Right lobe of liver (tissue), 4 donors: Measurements from ENCODE around the gene DOCK10.

ENCODE experiments used
- POLR2A ChIP-seq: fragments of 450-650 bp; IDR thresholded peaks from one replicate; pipeline ENCODE4 v1.6.1; 2017; ENCODE audit warnings: antibody characterized with exemption, mild to moderate bottlenecking
- TF ChIP-seq, protein P1 (sequence below), 4 donors: fragments of 200-600 bp in 3 of 4; fragments of 450-650 bp in 1 of 4; IDR thresholded peaks; one replicate each; pipeline versions ENCODE4 v1.5.1 to v1.8.0; 2016 to 2022; ENCODE audit warnings: antibody characterized with exemption in 4 of 4, mild to moderate bottlenecking in 2 of 4
- donor health status: DM: no; HTN: no; CAD: no.
- donor health status: DM: no; HTN: no; CAD: no.
- donor health status: DM: no; HTN: yes; CAD: no.

DNA sequence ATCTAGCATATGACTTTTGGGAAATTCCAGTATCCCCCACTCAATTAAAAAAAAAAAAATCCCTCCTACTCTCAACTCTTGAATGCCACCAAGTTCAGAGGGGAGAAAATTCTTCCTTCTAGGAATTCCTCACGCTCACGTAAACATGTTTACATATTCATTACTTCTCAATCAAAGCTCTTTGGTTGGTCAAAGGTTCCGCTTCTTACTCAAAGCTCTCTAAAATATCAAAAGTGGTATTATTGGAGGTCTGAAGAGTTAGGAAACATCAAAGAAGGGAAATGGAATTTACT is 4.1 kb downstream of the DOCK10 start:
- TF ChIP-seq, protein P1, sequence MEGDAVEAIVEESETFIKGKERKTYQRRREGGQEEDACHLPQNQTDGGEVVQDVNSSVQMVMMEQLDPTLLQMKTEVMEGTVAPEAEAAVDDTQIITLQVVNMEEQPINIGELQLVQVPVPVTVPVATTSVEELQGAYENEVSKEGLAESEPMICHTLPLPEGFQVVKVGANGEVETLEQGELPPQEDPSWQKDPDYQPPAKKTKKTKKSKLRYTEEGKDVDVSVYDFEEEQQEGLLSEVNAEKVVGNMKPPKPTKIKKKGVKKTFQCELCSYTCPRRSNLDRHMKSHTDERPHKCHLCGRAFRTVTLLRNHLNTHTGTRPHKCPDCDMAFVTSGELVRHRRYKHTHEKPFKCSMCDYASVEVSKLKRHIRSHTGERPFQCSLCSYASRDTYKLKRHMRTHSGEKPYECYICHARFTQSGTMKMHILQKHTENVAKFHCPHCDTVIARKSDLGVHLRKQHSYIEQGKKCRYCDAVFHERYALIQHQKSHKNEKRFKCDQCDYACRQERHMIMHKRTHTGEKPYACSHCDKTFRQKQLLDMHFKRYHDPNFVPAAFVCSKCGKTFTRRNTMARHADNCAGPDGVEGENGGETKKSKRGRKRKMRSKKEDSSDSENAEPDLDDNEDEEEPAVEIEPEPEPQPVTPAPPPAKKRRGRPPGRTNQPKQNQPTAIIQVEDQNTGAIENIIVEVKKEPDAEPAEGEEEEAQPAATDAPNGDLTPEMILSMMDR (IDR thresholded peaks at IDR 0.05): no peak
- no peak for TF ChIP-seq POLR2A
